Sigmoid colon (tissue), 4 donors: ENCODE measurements around the gene COCH.

Experiments
- CTCF ChIP-seq, 4 experiments: fragments of 450-650 bp in 3 of 4; fragments of 200-600 bp in 1 of 4; IDR thresholded peaks; one replicate each; pipeline ENCODE4 v1.5.1; 2016 to 2019; ENCODE audit warnings: antibody characterized with exemption in 4 of 4, mild to moderate bottlenecking in 3 of 4, moderate library complexity in 2 of 4
- EP300 ChIP-seq, 4 donors: sonication (generic); formaldehyde crosslinking; IDR thresholded peaks; one replicate each; pipeline ENCODE4 v1.6.1; 2017; ENCODE audit warnings: antibody characterized with exemption in 4 of 4
- POLR2A ChIP-seq, 2 donors: fragments of 450-650 bp; IDR thresholded peaks; one replicate each; pipeline ENCODE4 v1.6.1; 2016; ENCODE audit warnings: antibody characterized with exemption in 2 of 2, mild to moderate bottlenecking in 2 of 2, moderate library complexity in 2 of 2
- POLR2AphosphoS5 ChIP-seq, 4 donors: sonication (generic); formaldehyde crosslinking; IDR thresholded peaks; one replicate each; pipeline ENCODE4 v1.6.1; 2017; ENCODE audit warnings: antibody characterized with exemption in 4 of 4

DNA sequence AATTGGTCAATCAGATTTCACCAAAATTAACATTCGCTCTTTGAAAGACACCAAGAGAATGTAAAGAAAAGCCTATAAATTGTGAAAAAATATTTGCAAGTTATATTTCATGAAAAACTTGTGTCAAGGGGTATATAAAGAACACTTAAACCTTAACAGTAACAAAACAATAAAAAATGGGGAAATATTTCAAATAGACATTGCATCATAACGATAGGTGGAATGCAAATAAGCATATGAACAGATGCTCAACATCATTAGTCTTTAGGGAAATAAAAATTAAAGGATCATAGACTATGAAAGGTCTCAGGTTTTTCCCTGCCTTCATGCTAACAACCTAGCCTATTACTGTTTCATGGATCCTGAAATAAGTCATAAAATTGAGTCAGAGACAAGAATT lies 64.3 kb downstream of the COCH start:
- no peak for TF ChIP-seq CTCF (IDR thresholded peaks at IDR 0.05)
- TF ChIP-seq POLR2A (IDR thresholded peaks at IDR 0.05), result no peak
- no peak for TF ChIP-seq POLR2AphosphoS5 (IDR thresholded peaks at IDR 0.05)
- no peak for TF ChIP-seq EP300 (IDR thresholded peaks at IDR 0.05)
